ENCODE data around the gene CDH23. TPM values are rescaled to one million over a fixed set of nuclear protein-coding genes. Genes with fewer than 3 reads are reported as not detected.

The CDH23 gene
- total and polyA plus RNA-seq, 9 of the 15 experiments (the other 6 are each of a cell fraction or from before 2014, with no cell fraction given) = 0.18 to 1.2 (median 0.47) TPM

- FAIRE-seq (no peak), DNase-seq (ENCODE audit: extremely low read depth in 1 of 4, low spot score in 3 of 4) (peak in 3 of 4 experiments; percentile 60 to 62 (median 61)), ATAC-seq (no peak)
- H4K20me1 ChIP-seq (replicated peaks; ENCODE audit: control insufficient read depth, insufficient read depth, low read length) = no peaks in the 10 kb centered on the region
- POLR2A ChIA-PET = interaction anchor here (0.6 to 2.3 kb wide), 4 partner anchors 9 to 254 kb away, joined by 3 to 8 read pairs (median 4); no protein-coding TSS in a partner anchor
- H3K79me2 ChIP-seq (ENCODE audit: control insufficient read depth, insufficient read depth, low read length) = no peaks in the 10 kb centered on the region
- H3K27ac ChIP-seq (ENCODE audit: extremely low read depth, low read depth, low read length) = peak overlapping the region; percentile 25
- H3K36me3 ChIP-seq (ENCODE audit: control insufficient read depth, insufficient read depth, low read length) = no peaks in the 10 kb centered on the region
- no peaks in the 10 kb centered on the region for H3K9me3 ChIP-seq (replicated peaks; ENCODE audit: control insufficient read depth, insufficient read depth, low read depth, low read length)
- intact Hi-C loops (cut with micrococcal nuclease) (no loop called here), in situ Hi-C loops (cut with MboI) (no loop called here)
- H3K4me2 ChIP-seq (ENCODE audit: insufficient read depth, low read length) = peak overlapping the region; percentile 51; the same call in 1 of the 2 replicates
- H3K27me3 ChIP-seq (ENCODE audit: control insufficient read depth in 2 of 2, insufficient read depth in 2 of 2, low read length in 2 of 2) = no peaks in the 10 kb centered on the region; a peak in 1 of 5 replicates
- H3K9ac ChIP-seq (ENCODE audit: insufficient read depth in 1 of 2, low read depth in 2 of 2, low read length in 2 of 2) = peak overlapping the region in 1 of 2 experiments; percentile 5; a peak in 1 of 4 replicates
- H3K4me3 ChIP-seq = no peak overlapping the region
- WGBS (ENCODE audit: insufficient coverage, low coverage, missing lambda C conversion rate) = 39% methylated on average over 6 of the region's 6 CpGs
- peaks cover 70 to 81% of the 10 kb centered on the region in 2 experiments for H3K4me1 ChIP-seq (replicated peaks in 1 of 2; ENCODE audit: control insufficient read depth in 2 of 2, insufficient read depth in 2 of 2, low read length in 2 of 2)
- BruUV-seq (replicated peaks) = no TSS peak
- CTCF ChIA-PET (ENCODE audit: low intra/inter-chr PET ratio) = no interaction called here
- H2AFZ ChIP-seq (ENCODE audit: low read depth, low read length) = peak overlapping the region; percentile 28; the same call in 1 of the 2 replicates
- peaks cover 6% of the 10 kb centered on the region for H3K9me1 ChIP-seq (ENCODE audit: control insufficient read depth, insufficient read depth, low read length)
- no peak for TF ChIP-seq FOXK2 (conservative IDR thresholded peaks at IDR 0.05 in 1 of 2, IDR thresholded peaks at IDR 0.05 in 1 of 2; ENCODE audit: low read depth in 2 of 2)
- peak; percentile 87 for TF ChIP-seq RBM25 (IDR thresholded peaks at IDR 0.05; ENCODE audit: low read depth, low read length, severe bottlenecking)
- TF ChIP-seq, protein P1, sequence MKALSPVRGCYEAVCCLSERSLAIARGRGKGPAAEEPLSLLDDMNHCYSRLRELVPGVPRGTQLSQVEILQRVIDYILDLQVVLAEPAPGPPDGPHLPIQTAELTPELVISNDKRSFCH (CRISPR knock-in tag; IDR thresholded peaks at IDR 0.05) = no peak
- TF ChIP-seq, protein P1 (tag; IDR thresholded peaks at IDR 0.05) = 0 out of 2 replicates have a peak, but pooled peaks have one; percentile 64
- 0 out of 2 replicates have a peak, but pooled peaks have one; percentile 20 for TF ChIP-seq HDAC2 (IDR thresholded peaks at IDR 0.05)
- no peak for TF ChIP-seq ELF2 (CRISPR knock-in tag; IDR thresholded peaks at IDR 0.05)
- TF ChIP-seq, protein P2, sequence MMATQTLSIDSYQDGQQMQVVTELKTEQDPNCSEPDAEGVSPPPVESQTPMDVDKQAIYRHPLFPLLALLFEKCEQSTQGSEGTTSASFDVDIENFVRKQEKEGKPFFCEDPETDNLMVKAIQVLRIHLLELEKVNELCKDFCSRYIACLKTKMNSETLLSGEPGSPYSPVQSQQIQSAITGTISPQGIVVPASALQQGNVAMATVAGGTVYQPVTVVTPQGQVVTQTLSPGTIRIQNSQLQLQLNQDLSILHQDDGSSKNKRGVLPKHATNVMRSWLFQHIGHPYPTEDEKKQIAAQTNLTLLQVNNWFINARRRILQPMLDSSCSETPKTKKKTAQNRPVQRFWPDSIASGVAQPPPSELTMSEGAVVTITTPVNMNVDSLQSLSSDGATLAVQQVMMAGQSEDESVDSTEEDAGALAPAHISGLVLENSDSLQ (IDR thresholded peaks at IDR 0.05) = peak; percentile 54; the same call in 1 of the 2 replicates
- TF ChIP-seq BDP1 (IDR thresholded peaks at IDR 0.05; ENCODE audit: insufficient read depth, insufficient read length) = no peak
- no peak for TF ChIP-seq ERF (CRISPR knock-in tag; IDR thresholded peaks at IDR 0.05)
- TF ChIP-seq ZFP36 (IDR thresholded peaks at IDR 0.05; ENCODE audit: low read depth, low read length, partially characterized antibody) = peak; percentile 70
- 0 out of 2 replicates have a peak, but pooled peaks have one; percentile 16 for TF ChIP-seq GABPB1 (CRISPR knock-in tag; IDR thresholded peaks at IDR 0.05)
- TF ChIP-seq FIP1L1 (IDR thresholded peaks at IDR 0.05; ENCODE audit: low read depth, low read length, poor library complexity, severe bottlenecking) = no peak
- TF ChIP-seq PHF8 (IDR thresholded peaks at IDR 0.05; ENCODE audit: borderline replicate concordance, low read length) = no peak
- 0 out of 4 replicates have a peak, but pooled peaks of 1 of the 2 experiments have one; percentile 19 for TF ChIP-seq HDAC1 (IDR thresholded peaks at IDR 0.05)
- TF ChIP-seq ZNF316 (IDR thresholded peaks at IDR 0.05) = 0 out of 2 replicates have a peak, but pooled peaks have one; percentile 17
- TF ChIP-seq BCOR (IDR thresholded peaks at IDR 0.05) = peak; percentile 90
- no peak for TF ChIP-seq BACH1 (tag; IDR thresholded peaks at IDR 0.05)
- peak; percentile 23; the same call in 1 of the 2 replicates for TF ChIP-seq HDGF (IDR thresholded peaks at IDR 0.05)
- TF ChIP-seq PYGO2 (tag; IDR thresholded peaks at IDR 0.05) = no peak
- peak; percentile 87 for TF ChIP-seq PTBP1 (IDR thresholded peaks at IDR 0.05; ENCODE audit: low read depth, low read length)
- TF ChIP-seq MTA1 (IDR thresholded peaks at IDR 0.05; ENCODE audit: borderline replicate concordance) = no peak
- TF ChIP-seq ZFP91 (CRISPR knock-in tag; IDR thresholded peaks at IDR 0.05) = no peak
Measured at GRCh38 chr10:71632200-71632820, 235.6 kb downstream of the CDH23 start.
